HG02852 (cell line): Measurements from ENCODE around the gene DDAH1.
"Not testable (repeated sequence)": the region's sequence is repeated elsewhere in the genome, so short reads cannot be mapped to it uniquely, and the experiment has no call there.

Experiments used
- ATAC-seq: cut with Tn5 transposase; IDR thresholded peaks from one replicate; pipeline ENCODE4 v1.9.1; 2021; ENCODE audit warnings: mild to moderate bottlenecking, moderate library complexity; ENCODE audit not compliant: unreplicated experiment

DDAH1 gene

DNA sequence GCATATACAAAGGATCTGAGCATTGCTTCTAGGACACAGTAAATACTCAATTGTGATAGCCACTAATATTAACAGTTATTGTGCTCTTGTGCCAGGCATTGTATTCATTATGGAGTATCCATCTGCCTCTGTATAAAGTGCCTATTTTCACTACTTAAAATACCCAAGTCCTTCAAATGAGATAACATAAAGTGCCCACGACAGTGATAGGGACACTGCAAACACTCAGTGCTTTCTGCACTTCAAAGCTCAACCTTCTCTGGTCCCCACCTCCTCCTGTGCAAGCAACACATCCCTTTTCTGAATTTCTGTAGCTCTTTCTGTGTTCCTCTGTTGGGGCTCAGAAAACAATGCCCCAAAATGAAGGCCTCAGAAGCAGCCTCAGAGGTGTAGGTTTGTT, 6.6 kb upstream of the DDAH1 start:
- ATAC-seq: no peak

DNA sequence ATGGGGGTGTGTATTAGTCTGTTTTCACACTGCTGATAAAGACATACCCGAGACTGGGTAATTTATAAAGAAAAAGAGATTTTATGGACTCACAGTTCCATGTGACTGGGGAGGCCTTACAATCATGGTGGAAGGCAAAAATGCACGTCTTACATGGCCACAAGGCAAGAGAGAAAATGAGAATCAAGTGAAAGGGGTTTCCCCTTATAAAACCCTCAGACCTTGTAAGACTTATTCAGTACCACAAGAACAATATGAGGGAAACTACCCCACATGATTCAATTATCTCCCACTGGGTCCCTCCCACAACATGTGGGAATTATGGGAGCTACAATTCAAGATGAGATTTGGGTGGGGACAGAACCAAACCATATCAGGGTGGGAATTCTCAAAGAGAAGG, 5.2 kb upstream of the DDAH1 start:
- ATAC-seq: not testable (repeated sequence)

DNA sequence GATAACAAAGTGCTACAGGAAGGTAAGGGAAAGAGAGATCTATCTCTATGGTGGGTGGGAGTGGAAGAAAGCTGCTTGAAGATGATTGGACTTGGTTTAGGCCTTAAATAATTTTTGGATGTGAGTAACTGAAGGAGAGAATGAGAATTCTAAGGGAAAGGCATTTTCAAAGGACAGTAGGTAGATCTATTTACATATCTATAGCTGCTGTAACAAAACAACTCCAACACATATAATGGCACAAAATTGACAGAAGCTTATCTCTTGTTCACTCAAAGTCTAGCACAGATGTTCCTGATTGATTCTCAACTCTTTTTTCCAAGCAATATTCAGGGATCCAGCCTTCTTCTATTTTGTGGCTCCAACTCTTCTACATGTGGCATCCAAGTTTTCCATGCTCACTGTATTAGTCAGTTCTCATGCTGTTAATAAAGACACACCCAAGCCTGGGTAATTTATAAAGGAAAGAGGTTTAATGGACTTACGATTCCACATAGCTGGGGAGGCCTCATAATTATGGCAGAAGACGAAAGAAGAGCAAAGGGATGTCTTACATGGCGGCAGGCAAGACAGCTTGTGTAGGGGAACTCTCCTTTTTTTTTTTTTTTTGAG, 3.1 kb upstream of the DDAH1 start:
- ATAC-seq: no peak

DNA sequence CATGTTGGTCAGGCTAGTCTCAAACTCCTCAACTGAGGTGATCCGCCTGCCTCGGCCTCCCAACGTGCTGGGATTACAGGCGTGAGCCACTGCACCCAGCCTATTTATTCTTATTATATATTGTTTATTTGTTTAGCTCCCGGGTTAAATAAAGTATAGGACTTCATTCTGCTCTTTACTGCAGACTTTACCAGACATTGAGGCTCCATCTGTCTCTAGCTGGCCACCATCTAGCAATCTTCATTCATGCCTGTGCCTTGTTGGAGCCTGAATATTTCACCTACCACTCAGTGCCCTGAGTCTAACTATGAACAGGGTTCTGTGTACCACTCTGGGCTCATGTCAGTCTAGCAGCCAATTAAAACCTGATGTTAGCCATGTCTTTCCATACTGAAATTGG, 2.1 kb upstream of the DDAH1 start:
- no peak for ATAC-seq

DNA sequence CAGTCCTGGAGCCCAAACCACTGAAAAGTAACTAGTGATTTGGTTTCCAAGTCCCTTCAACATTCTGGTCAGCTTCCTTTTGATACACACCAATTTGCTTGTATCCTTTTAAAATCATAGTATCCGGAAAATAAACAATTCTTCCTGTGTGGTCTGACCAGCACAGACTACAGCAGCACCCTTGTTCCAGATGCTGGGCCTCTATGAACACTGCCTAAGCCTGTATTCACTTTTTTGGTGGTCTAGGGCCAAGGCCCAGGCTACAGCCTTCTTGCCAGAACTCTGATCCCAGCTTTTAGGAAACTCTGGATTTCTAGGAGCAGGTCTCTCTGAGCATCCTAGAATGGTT, 801 bp upstream of the DDAH1 start:
- ATAC-seq: no peak

DNA sequence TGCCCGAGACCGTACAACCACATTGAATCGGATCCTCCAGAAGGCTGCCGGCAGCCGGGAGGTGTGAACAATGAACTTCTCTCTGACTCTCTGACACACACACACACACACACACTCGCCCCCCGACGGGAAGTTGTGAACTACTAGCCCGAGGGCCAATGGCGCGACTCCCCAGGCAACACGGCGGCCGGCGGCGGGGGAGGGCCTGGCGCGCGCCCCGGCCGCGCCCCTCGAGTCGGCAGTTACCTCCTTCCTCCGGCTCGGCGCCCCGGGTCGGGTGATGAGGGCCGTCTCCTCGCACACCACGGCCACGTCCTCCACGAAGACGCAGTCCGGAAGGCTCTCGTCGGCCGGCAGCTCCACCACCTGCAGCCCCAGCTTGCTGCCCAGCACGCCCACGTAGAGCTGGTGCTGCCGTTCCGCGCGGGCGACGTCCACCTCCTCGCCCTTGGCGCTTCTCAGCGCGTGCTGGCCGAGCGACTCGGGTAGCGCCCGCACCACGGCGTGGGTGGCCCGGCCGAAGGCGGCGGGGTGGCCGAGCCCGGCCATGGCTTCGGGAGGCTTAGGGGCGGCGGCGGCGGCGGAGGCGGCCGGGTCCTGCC, 361 bp downstream of the DDAH1 start:
- peak; percentile 55 for ATAC-seq

DNA sequence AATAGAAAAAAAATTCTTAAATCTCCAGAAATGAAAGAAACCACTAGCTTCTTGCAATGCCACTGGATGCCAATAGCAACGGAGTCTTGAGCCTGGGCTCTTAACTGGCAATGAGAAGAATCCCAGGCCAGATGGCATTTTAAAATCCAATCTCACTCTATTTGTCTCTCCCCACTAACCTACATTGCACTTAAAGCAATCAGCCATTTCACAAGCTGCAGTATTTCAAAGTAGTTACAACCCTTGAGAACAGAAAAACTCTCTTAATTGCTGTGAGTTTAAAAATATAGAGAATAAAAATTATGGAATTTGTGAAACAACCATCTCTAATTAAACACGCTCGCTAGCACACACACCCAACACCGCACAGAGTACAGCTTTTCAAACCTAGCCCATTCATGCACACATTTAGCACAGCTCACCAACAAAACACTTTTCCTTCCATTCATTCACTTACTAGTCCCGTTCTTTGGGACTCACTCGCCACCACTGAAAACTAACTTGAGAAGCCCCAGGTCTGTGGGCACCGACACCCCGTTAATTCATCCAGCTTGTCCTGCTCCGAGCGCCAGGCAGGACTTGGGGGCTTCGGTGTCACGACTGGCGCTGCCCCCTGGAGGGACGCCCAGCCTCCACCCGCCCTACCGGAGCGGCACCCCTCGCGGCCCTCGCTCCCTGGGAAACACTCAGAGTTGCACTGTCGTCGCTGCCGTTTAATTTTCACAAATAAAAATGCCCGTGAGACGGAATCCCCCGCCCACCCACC, 1.0 kb downstream of the DDAH1 start:
- ATAC-seq: no peak

DNA sequence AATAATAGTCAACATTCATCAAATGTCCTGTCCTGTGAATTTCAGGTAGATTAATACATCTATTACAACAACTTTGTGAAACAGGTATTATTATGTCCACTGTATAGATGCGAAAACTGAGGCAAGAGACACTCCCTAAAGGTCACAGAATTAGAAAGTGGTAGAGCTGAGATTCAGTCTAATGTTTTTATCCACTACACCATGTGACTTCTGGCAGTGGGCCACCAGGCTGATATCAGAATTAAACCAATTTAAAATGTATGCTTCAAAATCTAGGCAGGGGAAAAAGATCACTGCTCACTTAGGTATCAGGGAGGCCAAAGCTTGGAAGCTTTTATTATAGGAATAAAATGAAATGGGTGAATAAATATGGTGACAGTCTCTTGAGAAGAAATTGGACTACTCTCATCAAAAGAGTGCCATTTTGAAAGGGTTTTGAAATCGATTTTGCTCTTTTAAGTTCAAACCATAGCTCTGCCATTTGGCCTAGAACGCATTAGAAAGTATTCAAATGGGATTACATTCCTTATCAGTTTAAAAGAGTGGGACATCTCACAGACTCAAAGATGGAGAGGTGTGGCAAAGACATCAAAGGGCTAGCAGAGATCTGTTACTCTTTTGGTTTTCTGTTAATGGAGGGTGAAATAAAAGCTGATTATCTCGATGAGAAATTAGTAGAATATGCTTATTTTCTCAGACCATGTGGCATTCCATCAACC, 1.9 kb downstream of the DDAH1 start:
- no peak for ATAC-seq

DNA sequence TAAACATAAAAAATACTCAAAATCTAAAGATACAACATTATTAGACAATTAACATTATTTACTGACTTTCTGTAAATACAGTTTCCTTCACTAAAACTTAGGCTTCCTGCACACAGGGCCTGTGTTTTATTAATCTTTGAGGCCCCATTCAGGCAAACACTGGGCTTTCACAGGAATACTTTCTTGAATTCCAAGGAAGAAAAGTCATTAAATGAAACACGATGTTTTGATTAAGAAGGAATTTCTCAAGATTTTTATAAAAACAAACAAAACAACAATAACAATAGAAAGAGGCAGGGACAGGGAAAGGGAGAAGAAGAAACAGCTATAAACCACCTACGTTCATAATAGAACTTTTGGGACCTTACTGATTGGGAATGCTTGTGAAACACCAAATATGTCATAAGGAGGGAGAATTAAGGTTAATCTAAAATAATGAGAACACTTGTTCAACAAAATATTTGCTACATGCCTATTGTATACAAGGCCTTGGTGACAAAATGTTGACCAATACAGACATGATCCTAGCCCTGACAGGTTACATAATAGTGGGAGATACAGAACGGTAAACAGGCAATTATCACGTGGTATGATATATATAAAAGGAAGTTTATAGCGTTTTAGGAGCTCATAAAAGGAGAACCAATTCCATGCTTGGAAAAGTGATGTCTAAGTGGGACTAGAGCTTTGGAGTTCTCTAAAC, 3.6 kb downstream of the DDAH1 start:
- no peak for ATAC-seq

DNA sequence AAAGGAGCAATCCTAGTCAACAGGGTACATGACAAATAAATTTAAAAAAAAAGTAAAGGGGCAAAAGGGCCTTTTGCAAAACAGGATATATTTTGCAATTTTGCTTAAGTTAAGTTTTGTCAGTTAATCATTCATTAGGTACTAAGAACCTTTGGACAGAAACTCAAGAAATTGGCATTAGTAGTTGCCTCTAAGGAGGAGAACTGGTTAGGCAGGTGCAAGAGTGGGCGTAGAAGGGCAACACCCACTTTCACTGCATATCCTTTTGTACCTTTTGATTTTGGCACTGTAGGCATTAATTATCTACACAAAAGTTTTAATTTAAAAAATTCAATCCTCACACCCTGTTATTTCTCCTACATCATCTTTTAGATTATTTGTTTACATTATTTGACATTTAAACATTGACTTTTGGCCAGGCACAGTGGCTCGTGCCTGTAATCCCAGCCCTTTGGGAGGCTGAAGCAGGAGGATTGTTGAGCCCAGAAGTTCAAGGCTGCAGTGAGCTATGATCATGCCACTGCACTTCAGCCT, 4.3 kb downstream of the DDAH1 start:
- no peak for ATAC-seq

DNA sequence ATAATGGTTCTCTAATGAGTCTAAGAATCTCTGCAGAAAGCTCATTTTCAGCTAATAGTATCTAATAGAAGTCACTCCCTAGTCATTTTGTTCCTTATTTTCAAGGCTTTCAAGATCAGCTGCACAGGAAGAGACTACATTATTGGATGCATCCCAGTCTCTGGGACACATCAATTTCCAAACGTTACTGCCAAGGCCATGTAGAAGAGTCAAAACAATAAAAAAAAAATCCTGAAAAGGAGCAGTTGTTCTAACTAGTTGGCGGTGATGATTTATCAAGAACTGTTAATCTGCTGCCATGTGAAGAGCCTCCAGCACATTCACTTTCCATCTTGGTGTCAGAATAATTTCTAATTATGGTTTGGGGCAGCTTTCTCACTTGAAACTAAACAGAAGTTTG, 5.7 kb downstream of the DDAH1 start:
- no peak for ATAC-seq

DNA sequence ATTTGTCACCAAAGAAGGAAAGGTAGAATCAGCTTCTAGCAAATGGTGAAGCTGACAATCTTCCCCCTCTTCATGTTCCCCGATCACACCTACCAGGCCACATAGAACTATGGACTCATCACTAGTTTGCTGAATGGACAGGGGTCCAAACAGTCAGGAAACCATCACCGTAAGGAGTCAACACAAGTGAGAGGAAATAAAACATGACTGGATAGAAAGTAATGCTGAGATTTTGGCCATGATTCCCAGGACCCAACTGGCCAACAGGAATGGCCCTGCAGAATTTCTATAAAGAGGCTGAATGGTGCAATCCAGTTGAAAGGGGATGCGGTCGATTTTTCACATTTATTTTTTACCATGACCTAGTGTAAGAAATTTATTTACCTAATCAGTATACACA, 10.7 kb downstream of the DDAH1 start:
- no peak for ATAC-seq

DNA sequence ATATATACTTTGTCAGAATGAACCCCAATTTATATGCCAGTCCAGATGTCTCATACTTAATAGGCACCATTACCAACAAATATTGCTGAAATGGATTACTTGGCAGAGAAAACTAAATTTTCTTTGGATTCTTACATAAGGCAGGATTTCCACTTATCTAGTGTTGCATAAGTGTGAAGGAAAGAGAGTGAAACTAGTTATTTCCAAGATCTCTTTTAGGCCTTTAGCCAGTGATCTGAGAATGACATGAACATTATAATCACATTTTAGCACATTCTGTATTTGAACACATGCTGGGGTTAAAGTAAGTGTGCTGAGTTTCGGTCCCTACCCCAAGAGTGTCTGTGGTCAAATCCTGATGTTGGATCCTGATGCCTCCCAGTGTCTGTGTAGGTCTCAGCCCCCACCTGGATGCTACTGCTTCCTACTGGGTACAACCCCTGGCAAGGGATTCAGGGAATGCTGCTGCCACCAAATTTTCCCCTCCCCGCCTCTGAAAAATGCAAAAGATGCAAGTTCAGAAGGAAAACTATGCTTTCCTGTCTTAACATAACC, 11.2 kb downstream of the DDAH1 start:
- ATAC-seq: no peak

DNA sequence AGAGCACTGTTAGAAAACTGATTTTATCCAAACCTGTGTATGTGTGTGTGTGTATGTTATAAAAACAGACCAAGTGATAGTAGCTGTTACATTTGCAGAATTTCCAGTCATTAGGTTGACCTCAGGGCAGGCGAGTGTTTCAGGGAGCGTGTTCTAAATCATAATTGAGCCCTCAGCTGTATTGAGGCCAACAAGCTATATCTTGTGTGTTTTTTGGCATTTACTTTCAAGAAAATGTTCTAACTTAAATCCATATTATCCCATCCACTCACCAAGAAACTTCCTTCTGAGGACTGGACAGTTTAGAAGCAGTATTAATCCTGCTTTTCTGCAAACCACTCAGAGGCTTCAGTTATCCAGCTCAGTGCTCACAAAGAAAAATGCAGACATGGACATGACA, 12.0 kb downstream of the DDAH1 start:
- ATAC-seq: no peak

DNA sequence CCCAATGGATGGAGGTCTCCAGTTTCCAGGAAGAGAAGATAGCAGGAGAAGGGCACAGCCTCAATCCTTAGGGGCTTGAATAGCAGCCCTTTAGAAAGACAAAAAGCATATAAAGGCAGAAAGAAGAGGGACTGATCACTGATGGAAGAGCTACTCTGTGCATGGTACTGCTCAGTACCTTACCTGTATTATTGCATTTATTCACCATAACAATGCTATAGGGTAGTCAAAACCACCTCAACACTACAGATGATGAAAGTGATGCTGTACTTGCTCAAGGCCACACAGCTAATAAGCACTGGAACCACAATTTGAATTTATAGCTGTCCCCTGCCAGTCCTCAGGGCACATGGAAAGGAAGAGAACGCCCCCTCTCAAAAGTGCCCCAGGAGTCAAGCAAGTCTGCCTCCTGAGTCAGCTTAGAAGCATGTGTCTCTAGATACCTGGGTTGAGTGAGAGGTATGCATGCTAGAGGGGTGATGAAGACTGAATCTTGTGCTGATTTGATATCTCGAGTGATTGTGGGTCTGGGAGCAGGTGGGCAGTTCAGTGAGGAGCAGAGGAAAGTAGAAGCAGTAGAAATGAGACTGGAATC, 13.6 kb downstream of the DDAH1 start:
- ATAC-seq: no peak

DNA sequence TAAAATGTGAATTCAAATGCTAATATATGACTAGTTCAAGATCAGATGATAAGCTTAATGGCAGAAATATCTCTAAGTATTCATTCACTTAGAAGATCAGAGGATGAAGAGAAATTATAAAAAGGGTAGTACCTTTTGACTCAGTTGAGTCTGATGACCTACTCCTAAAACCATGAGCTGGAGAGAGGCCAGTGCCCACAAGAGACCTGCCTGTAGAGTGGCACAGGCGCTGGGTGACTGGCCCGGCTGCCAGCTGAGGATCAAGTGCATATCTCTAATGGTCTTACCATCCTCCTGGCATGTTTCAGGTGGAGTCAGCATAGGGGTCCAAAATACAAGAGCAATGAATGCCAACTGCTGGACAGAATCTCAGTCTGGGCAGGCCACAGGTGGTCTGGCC, 14.1 kb downstream of the DDAH1 start:
- no peak for ATAC-seq

DNA sequence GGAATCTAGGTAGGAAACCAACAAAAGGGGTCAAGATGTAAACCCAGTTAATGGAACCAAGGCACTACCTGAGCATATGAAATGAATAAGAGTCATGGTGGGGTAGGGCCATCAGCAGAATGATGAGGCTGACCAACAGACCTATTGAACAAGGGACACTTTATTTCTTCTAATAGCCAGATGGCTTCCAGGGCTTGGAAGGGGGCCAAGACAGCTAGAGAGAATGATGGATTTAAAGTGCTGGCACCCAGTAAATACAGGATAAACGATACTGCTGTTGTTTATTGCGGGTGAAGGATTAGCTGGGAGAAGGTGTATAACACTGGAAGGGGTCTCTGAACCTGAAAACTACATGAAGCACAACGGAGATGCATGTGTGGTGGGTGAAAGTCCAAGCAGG, 15.6 kb downstream of the DDAH1 start:
- ATAC-seq: no peak

DNA sequence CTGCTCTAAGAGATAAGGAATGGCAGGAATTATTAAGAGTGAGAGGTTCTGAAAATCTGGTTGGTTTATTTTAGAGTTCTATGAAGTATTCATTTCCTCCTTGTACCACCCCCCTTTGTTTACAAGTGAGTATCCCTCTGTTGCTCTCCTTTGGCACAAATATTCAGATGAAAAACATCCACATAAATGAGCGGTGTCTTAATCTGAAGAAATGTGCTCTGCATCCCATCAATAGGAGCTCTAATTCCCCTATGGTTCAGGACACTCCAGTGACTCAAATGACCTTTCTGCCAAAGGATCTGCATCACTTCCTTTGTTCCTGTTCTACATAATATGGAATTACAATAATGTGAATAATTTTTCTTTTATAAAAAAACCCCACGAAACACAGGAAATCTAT, 16.6 kb downstream of the DDAH1 start:
- no peak for ATAC-seq

DNA sequence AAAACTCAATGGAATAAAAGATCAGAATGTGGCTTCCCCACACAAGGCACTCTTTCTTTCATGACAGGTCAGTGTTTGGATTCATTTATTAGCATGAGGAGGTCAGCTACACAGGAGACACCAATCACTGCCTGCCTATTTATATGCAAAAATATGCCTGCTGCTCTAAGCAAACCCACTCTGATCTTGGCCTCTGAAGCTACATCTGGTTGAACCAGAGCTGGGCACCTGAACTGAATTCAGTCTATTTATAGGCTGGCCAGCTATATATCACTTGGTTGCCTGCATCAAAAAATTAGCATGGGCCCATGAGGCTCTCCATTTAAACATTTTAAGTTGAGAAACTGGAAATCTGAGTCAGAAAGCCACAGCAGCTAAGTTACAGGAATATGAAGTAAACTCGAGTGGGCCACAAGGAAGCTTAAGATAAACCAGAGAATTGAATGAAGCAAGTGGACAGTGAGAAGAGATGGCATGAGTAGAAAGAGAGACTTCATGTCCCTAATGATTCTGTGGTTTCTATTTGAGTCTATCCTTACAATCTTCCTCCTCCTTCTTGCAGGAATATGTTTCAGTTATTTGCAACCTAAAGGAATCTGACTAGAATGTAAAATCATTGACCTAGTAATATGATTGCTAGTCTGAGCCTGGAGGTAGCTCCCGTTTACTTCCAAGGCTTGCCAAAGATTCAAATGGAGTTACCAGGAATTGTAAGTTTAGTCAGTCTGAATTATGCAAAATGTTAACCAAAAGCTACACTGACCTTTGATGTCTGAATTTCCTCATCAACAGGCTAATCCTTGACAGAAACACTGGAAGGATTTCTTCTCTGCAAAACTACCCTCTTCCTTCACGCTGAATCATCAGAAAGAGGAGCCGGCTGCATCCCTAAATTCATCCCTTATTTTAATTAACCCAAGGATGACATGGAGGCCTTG, 17.7 kb downstream of the DDAH1 start:
- ATAC-seq: no peak
